HG03378 (cell line): ENCODE measurements around the gene SUSD1.

Experiments
- ATAC-seq: cut with Tn5 transposase; IDR thresholded peaks from one replicate; pipeline ENCODE4 v1.9.1; 2021; ENCODE audit warnings: mild to moderate bottlenecking, moderate library complexity; ENCODE audit not compliant: unreplicated experiment

Gene SUSD1

GRCh38 chr9:112044881-112045280, 130.2 kb downstream of the SUSD1 start:
- no peak for ATAC-seq

DNA sequence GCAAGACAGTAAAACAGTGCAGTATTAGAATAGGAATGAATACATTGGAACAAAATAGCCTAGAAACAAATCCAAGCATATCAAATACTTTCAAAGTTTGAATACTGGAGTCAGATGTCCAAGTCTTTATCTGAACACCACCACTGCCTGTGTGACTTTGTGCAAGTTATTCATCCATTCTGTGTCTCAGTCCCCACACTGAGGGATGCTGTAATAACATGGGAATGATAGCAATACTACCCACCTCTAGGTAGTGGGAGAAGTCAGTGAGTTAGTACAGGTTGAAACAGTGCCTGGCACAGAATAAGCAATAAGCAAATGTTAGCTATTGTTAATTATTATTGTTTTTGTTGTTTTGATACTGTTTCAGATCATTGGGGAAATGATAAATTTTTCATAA, 130.9 kb downstream of the SUSD1 start:
- ATAC-seq: no peak

DNA sequence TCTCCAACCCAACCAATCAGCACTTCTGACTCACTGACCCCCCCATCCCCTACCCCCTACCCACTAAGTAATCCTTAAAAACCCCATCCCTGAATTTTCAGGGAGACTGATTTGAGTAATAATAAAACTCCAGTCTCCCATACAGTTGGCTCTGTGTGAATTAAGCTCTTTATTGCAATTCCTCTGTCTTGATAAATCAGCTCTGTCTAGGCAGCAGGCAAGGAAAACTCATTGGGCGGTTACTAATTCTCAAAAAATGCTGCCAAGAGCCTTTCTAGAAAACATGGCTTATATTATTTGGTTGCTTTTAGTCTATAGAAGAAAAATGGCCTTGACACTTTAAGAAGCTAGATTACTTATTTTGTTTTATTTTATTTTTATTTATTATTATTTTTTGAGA, 131.7 kb downstream of the SUSD1 start:
- no peak for ATAC-seq

DNA sequence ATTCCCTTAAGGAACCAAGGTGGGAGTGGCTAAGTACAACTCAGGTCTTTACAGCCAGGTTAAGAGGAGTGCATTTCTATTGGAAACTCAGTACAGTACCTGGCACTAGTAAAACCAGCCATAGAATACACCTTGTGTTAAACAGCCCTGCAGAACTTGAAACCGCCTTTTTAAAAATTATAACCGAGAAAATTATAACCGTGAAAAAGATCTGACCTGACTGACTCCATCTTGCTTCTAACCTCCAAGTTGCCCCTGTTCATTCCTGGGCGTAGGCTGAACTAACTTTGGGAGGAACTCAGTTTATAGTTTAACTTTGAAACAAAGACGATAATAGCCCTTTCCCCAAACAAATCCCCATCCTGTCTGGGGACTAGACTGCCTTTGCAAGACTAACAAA, 132.3 kb downstream of the SUSD1 start:
- ATAC-seq: no peak

DNA sequence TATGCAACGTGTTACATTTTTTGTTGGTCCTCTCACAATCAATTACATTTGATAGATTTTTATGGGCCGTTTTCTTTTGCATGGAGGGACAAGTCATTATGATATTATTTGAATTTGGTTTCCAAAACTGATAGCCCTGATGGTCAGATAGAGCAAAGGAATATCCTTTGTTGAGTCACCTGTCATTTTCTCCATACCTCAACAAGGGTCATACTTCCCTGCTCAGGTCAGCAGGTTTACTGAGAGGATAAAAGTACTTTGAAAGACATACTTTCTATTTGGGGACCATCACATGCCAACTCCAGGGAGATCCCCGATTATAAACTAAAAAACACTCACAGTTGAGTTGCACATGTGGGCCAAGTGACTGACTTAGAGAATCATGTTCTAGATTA, 132.9 kb downstream of the SUSD1 start:
- ATAC-seq: no peak

DNA sequence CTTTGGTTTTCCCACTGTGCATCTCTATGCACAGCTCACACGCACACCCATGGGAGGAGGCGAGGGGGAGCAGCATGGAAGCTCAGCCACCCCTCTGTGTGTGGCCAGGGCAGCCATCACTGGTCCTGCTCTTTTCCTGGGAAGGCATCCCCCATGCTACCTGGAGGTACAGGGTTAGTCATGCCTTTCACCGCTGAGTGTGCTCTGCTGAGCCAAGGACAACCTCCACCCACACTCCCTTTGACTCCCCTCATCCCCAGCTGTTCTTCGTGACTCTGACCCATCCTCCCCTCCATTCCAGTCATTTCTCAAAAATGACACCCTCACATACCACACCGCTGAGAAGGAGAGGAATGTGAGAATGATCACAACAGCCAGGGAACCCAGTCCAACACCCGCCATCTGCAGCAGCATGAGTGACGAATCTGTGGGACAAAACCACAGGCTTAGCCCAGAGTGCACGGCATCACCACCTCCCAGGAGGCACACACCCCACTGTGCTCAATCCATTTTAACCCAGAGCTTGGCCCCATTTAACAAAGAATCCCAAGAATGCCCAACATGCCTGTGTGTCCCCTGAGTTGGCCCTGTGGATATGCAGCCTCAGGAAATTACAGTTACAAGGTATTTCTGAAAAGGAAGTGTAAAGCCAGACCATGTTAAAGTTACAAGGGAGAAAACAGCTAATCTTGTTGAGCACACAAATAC, 133.4 kb downstream of the SUSD1 start:
- ATAC-seq: no peak

- no peak for ATAC-seq
These were observed 133.9 kb downstream of the SUSD1 start for GRCh38 chr9:112041199-112041535.

DNA sequence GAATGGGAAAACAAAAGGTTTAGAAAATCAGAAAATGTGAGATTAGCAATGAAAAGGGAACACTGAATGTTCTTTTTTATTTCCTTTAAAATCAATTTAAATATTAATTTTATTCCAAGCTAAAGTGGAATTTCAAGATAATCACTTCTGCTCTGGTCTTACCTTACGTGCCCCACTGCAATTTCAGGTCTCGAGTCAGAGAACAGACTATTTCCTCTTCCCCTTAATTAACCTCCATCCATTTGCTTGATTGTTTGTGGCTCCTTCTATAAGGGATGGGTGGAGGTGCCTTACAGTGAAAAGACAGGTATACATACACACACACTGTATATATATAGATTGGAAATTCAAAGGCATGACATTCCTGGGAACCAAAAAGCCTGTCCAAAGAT, 137.1 kb downstream of the SUSD1 start:
- ATAC-seq: no peak

- ATAC-seq: peak; percentile 47
These were observed 137.6 kb downstream of the SUSD1 start for GRCh38 chr9:112037281-112038016.

GRCh38 chr9:112035166-112035826, 139.8 kb downstream of the SUSD1 start:
- no peak for ATAC-seq

- no peak for ATAC-seq
These were observed 140.9 kb downstream of the SUSD1 start for GRCh38 chr9:112034216-112034611.

- ATAC-seq: no peak
These were observed 141.6 kb downstream of the SUSD1 start for GRCh38 chr9:112033237-112034215.

- no peak for ATAC-seq
These were observed 142.4 kb downstream of the SUSD1 start for GRCh38 chr9:112032743-112033142.

GRCh38 chr9:112032009-112032408, 143.1 kb downstream of the SUSD1 start:
- peak; percentile 44 for ATAC-seq

DNA sequence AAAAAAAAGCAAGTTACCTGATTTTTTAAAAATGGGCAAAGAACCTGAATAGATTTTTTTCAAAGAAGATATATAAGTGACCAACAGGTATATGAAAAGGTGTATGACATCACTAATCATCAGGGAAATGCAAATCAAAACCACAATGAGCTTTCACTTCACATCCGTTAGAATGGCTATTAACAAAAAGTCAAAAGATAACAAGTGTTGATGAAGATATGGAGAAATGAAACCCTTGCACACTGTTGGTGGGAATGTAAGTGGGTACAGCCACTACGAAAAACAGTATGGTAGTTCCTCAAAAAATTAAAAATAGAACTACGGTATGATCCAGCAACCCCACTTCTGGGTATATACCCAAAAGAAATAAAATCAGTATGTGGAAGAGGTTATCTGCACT, 143.7 kb downstream of the SUSD1 start:
- ATAC-seq: no peak

- ATAC-seq: no peak
These were observed 145.1 kb downstream of the SUSD1 start for GRCh38 chr9:112029921-112030444.

DNA sequence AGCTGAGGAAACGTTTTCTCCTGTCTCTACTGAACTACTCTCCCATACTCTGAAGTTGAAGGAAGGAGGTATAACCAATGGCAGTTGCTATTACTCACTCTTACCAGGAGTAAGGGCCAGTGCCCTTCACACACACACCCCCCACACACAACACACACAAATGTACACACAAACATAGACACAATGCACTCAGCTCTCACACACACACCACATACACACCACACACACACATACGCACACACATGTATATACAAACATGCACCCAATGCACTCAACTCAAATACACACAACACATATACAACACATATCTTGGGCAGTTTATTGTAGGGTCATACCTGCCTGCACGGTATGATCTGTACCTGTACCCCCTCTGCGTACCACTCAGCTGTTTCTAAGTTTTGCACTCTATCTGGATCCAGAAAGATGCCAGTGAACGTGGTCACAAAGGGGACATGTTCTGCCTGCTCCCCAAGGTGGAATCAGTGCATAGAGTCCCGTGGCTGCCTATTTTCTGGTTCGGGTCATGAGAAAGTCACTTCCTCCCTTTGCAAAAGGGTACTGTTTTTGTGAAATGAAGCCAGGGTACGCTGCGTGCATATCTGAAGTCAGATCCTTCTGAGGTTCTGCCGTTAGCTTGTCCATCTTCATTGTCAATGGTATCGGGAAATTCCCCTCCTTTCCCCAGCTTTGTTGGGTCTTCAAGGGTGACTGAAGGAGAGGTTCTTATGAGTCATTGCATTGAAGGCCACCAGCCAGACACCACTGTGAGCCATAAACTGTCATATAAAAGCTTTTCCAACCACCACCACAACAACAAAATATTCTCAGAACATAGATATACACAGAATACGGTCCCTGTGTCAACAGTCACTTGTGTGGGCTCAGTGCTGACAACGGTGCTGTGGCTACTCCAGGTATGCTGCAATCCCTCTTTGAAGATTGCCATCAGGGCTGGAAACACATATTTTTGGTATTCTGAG, 146.6 kb downstream of the SUSD1 start:
- peak; percentile 48 for ATAC-seq

DNA sequence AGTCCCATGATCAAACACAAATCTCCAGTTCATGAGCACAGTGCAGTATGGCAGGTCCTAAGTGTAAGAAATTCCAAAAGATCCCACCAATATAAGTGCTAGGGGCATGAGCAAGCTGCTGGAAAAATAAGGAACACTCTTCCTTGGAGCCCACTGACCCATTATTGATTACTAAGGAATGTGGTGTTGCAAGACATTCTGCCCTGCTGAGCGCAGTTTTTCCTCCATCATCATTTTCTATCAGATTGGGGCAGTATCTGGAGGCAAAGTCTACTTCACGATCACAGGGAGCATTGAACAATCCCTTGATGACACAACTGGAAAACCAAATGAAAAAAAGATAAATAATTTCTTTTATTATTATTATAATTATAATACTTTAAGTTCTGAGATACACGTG, 149.2 kb downstream of the SUSD1 start:
- ATAC-seq: no peak

GRCh38 chr9:112021742-112022141, 153.4 kb downstream of the SUSD1 start:
- no peak for ATAC-seq
